Type B pancreatic cell (in vitro differentiated cells): Measurements from ENCODE around the gene FAM110D. TPM values are rescaled to one million over a fixed set of nuclear protein-coding genes. Genes with fewer than 3 reads are reported as not detected.

Source experiments
- DNase-seq: peaks from one replicate; pipeline ENCODE4 v3.0.0; 2021; ENCODE audit warnings: mixed read lengths; ENCODE audit not compliant: unreplicated experiment; ENCODE audit errors: extremely low spot score
- H3K27ac Mint-ChIP-seq: 2 replicates; pipeline ENCODE4 v1.8.0; 2021; ENCODE audit warnings: mild to moderate bottlenecking, mixed read lengths
- H3K27me3 Mint-ChIP-seq: 2 replicates; pipeline ENCODE4 v1.8.0; 2021; ENCODE audit warnings: mixed read lengths
- H3K36me3 Mint-ChIP-seq: 2 replicates; pipeline ENCODE4 v1.8.0; 2021; ENCODE audit warnings: mixed read lengths
- H3K4me1 Mint-ChIP-seq: one replicate; pipeline ENCODE4 v1.8.0; 2021; ENCODE audit warnings: mixed read lengths; ENCODE audit not compliant: unreplicated experiment
- H3K4me3 Mint-ChIP-seq: 2 replicates; pipeline ENCODE4 v1.8.0; 2021; ENCODE audit warnings: mild to moderate bottlenecking, mixed read lengths
- H3K9me3 Mint-ChIP-seq: 2 replicates; pipeline ENCODE4 v1.8.0; 2021; ENCODE audit warnings: mixed read lengths
- total RNA-seq: library from RNA; stranded (reverse); gene quantifications from 2 replicates; pipeline ENCODE4 v1.2.1, GENCODE V29; 2021; ENCODE audit warnings: low replicate concordance
- TF ChIP-seq, protein P1 (sequence below): fragments of 200-600 bp; sonication (generic); conservative IDR thresholded peaks from 2 replicates; pipeline ENCODE4 v1.5.0; 2021; ENCODE audit warnings: antibody characterized with exemption, mild to moderate bottlenecking

Gene FAM110D
- total RNA-seq, 1 donor from 2014 or later, result 1.4 TPM

DNA sequence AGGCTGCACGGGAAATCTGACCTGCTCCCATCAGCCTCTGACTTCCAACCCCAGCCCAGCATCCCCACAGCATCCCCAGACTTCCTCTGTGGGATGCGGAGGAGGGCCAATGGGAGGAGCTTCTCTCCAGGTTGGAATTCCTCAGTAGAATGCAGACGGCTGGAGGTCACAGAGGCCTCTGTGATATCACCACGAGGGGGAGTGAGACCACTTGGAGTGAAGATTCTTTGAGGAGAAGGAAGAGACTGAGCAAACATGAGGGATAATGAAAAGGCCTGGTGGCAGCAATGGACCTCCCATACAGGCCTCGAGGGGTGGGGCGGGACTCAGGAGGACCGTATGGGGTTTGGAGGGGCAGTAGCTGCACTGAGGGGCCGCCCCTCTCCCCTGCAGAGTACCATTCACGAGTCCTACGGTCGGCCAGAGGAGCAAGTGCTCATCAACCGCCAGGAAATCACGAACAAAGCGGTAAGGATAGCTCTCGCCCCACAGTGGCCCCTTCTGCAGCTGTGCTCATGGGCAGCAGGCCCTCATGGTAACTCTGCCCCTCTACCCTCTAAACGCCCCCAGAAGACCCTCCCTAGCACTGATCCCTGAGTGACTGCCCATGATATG lies 31.6 kb downstream of the FAM110D start, which contains the start of gene CATSPER4:
Gene CATSPER4, plus strand, starts transcription at position 230 of the 615 bp plus-strand sequence. Its CDS starts 26 bp downstream, at position 256.
- Mint-ChIP-seq H3K36me3 (peaks cover 3% of the 10 kb centered on the region), H3K4me3 (no peak within 1 kb of the TSS), H3K9me3 (no peaks in the 10 kb centered on the region), H3K4me1 (no peaks in the 10 kb centered on the region), H3K27ac (peak within 1 kb of the TSS; percentile 21), H3K27me3 (no peaks in the 10 kb centered on the region)
- TF ChIP-seq, protein P1, sequence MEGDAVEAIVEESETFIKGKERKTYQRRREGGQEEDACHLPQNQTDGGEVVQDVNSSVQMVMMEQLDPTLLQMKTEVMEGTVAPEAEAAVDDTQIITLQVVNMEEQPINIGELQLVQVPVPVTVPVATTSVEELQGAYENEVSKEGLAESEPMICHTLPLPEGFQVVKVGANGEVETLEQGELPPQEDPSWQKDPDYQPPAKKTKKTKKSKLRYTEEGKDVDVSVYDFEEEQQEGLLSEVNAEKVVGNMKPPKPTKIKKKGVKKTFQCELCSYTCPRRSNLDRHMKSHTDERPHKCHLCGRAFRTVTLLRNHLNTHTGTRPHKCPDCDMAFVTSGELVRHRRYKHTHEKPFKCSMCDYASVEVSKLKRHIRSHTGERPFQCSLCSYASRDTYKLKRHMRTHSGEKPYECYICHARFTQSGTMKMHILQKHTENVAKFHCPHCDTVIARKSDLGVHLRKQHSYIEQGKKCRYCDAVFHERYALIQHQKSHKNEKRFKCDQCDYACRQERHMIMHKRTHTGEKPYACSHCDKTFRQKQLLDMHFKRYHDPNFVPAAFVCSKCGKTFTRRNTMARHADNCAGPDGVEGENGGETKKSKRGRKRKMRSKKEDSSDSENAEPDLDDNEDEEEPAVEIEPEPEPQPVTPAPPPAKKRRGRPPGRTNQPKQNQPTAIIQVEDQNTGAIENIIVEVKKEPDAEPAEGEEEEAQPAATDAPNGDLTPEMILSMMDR, result peak; percentile 50
- DNase-seq, result no peak

DNA sequence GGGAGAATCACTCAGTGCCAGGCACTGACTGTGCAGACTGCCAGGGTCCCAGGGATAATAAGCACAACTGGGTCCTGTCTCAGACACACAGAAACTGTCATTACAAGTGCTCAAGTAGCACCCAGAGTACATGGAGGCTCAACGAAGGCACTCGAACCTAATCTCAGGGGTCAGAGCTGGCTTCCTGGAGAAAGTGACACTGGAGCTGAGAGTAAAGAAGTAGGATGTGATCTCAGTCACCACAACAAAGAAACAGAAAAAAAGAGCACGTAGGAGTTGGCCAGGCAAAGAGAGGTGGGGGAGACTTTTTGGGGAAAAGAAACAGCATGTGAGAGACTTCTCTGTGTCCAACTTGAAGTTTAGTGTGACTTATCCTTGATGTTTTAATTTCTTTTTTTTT lies 32.9 kb downstream of the FAM110D start:
- no peaks in the 10 kb centered on the region for H3K27me3 Mint-ChIP-seq
- TF ChIP-seq, protein P1, result no peak
- H3K27ac Mint-ChIP-seq, result no peak overlapping the region
- H3K36me3 Mint-ChIP-seq, result no peaks in the 10 kb centered on the region
- H3K9me3 Mint-ChIP-seq, result no peaks in the 10 kb centered on the region
- H3K4me1 Mint-ChIP-seq, result no peaks in the 10 kb centered on the region
- DNase-seq, result no peak
- no peak overlapping the region for H3K4me3 Mint-ChIP-seq

DNA sequence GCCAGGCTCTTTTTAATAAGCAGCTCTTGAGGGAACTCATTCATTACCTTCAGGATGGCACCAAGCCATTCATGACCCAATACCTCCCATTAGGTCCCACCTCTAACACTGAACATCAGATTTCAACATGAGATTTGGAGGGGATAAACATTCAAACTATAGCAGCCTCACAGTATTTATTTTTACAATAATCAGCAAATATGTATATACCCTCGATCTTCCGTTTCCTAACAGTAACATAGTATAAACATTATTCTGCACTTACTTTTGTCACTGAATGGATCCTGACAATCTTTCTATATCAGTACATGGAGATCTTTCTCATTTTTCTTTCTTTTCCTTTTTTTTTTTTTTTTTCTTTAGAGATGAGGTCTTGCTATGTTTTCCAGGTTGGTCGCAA lies 36.9 kb downstream of the FAM110D start:
- no peak for DNase-seq
- no peaks in the 10 kb centered on the region for H3K27me3 Mint-ChIP-seq

DNA sequence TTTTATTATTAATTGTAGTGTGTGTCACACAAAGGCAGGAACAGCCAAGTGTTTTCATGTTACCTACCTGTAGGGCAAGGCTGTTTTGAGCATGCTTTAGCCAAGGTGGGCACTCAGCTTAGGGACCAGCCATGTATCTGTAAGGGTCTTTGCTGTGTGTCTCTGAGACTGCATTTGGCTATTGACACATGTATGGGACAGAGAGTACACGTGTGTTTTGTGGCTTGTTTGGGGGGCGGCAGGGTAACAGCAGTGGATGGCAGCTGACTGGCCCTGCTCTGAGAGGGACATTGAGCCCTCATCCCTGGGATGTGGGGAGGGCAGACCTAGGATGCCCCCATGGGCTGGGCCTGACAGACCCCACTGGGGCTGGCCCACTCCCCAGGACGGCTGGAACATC lies 38.4 kb downstream of the FAM110D start:
- H3K9me3 Mint-ChIP-seq, result no peaks in the 10 kb centered on the region

More for the DNA sequence above, 36.9 kb downstream of the FAM110D start:
- Mint-ChIP-seq H3K36me3 (no peaks in the 10 kb centered on the region), H3K9me3 (no peaks in the 10 kb centered on the region), H3K4me1 (peaks cover 11% of the 10 kb centered on the region), H3K4me3 (no peak overlapping the region), H3K27ac (no peak overlapping the region)
- TF ChIP-seq, protein P1, result no peak

DNA sequence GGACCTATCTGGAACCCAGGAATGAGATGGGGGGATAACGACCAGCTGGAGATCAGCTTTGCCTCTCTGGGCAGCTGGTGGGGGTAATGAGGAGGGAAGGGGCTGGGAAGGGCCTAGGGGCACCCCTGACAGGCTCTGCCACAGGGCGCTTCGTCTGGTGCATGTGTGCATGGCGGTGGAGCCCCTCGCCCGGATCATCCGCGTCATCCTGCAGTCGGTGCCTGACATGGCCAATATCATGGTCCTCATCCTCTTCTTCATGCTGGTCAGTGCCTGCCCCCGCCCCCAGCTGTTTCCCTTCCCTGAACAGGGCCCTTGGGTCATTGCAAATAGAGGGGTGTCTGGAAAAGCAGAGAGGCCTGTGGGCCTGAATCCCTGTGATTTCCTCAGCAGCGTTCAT lies 38.9 kb downstream of the FAM110D start:
- no peaks in the 10 kb centered on the region for H3K36me3 Mint-ChIP-seq
- no peaks in the 10 kb centered on the region for H3K9me3 Mint-ChIP-seq
- H3K27ac Mint-ChIP-seq, result no peak overlapping the region
- DNase-seq, result no peak
- peaks cover 6% of the 10 kb centered on the region for H3K27me3 Mint-ChIP-seq
- peaks cover 24% of the 10 kb centered on the region for H3K4me1 Mint-ChIP-seq
- TF ChIP-seq, protein P1, result no peak
- no peak overlapping the region for H3K4me3 Mint-ChIP-seq

More for the DNA sequence above, 38.4 kb downstream of the FAM110D start:
- H3K27me3 Mint-ChIP-seq, result peaks cover 1% of the 10 kb centered on the region
- DNase-seq, result no peak
- H3K36me3 Mint-ChIP-seq, result no peaks in the 10 kb centered on the region
- TF ChIP-seq, protein P1, result no peak
- no peak overlapping the region for H3K4me3 Mint-ChIP-seq
- peaks cover 24% of the 10 kb centered on the region for H3K4me1 Mint-ChIP-seq
- H3K27ac Mint-ChIP-seq, result no peak overlapping the region
